Neural cell (in vitro differentiated cells): ENCODE results near the gene CSRNP3. TPM values are rescaled to one million over a fixed set of nuclear protein-coding genes. Genes with fewer than 3 reads are reported as not detected.

Experiments
- H2AFZ ChIP-seq: fragments of 200-600, 300-800 bp; sonication (generic), shearing (Covaris generic); 2 replicates; pipeline ENCODE4 v1.6.0; 2014; ENCODE audit warnings: low read depth, mild to moderate bottlenecking, antibody characterized with exemption, low read length, moderate library complexity
- H3F3A ChIP-seq: fragments of 200-600 bp; shearing (Covaris generic); 2 replicates; pipeline ENCODE4 v1.6.1; 2016; ENCODE audit warnings: mild to moderate bottlenecking, moderate library complexity, mixed read lengths, antibody characterized with exemption, low read length; ENCODE audit not compliant: insufficient read depth, poor library complexity, severe bottlenecking
- H3K27ac ChIP-seq: fragments of 200-600, 300-800 bp; sonication (generic), shearing (Covaris generic); 2 replicates; pipeline ENCODE4 v1.5.1; 2014; ENCODE audit warnings: mild to moderate bottlenecking, low read length, moderate library complexity
- H3K27me3 ChIP-seq: fragments of 300-800, 200-600 bp; sonication (generic), shearing (Covaris generic); 2 replicates; pipeline ENCODE4 v1.6.0; 2014; ENCODE audit warnings: mild to moderate bottlenecking, low read depth, low read length, moderate library complexity; ENCODE audit not compliant: insufficient read depth
- H3K36me3 ChIP-seq: fragments of 300-800, 200-600 bp; sonication (generic), shearing (Covaris generic); 2 replicates; pipeline ENCODE4 v1.5.1; 2014; ENCODE audit warnings: mild to moderate bottlenecking, antibody characterized with exemption, low read length, moderate library complexity; ENCODE audit not compliant: insufficient read depth
- H3K4me2 ChIP-seq: fragments of 300-800, 200-600 bp; sonication (generic), shearing (Covaris generic); 2 replicates; pipeline ENCODE4 v1.6.0; 2014; ENCODE audit warnings: mild to moderate bottlenecking, low read length
- H3K4me3 ChIP-seq: fragments of 300-800, 200-600 bp; sonication (generic), shearing (Covaris generic); 2 replicates; pipeline ENCODE4 v1.5.1; 2014; ENCODE audit warnings: mild to moderate bottlenecking, low read length, moderate library complexity
- H3K79me2 ChIP-seq: fragments of 200-600 bp; shearing (Covaris generic); replicated peaks from 2 replicates; pipeline ENCODE4 v1.6.0; 2014; ENCODE audit warnings: mild to moderate bottlenecking, low read length, moderate library complexity; ENCODE audit not compliant: insufficient read depth
- H3K9ac ChIP-seq: fragments of 300-800, 200-600 bp; sonication (generic), shearing (Covaris generic); 2 replicates; pipeline ENCODE4 v1.6.1; 2016; ENCODE audit warnings: mild to moderate bottlenecking, low read length, mixed read lengths
- H3K9me2 ChIP-seq: fragments of 200-600 bp; shearing (Covaris generic); 2 replicates; pipeline ENCODE4 v1.6.1; 2016; ENCODE audit warnings: mild to moderate bottlenecking, low read length, mixed read lengths; ENCODE audit not compliant: insufficient read depth
- H3K9me3 ChIP-seq: fragments of 200-600, 300-800 bp; sonication (generic), shearing (Covaris generic); 2 replicates; pipeline ENCODE4 v1.6.1; 2016; ENCODE audit warnings: mild to moderate bottlenecking, mixed run types, low read length, moderate library complexity, mixed read lengths
- H4K20me1 ChIP-seq: fragments of 200-600 bp; shearing (Covaris generic); 2 replicates; pipeline ENCODE4 v1.6.1; 2016; ENCODE audit warnings: mild to moderate bottlenecking, mixed run types; ENCODE audit not compliant: insufficient read depth
- EP300 ChIP-seq: fragments of 450-650 bp; conservative IDR thresholded peaks from 2 replicates; pipeline ENCODE4 v1.6.1; 2014; ENCODE audit warnings: antibody characterized with exemption, mild to moderate bottlenecking, moderate library complexity; ENCODE audit not compliant: poor library complexity, severe bottlenecking
- EZH2 ChIP-seq: fragments of 200-600, 300-800 bp; shearing (Covaris generic), sonication (generic); IDR thresholded peaks from 2 replicates; pipeline ENCODE4 v1.6.1; 2014; ENCODE audit warnings: antibody characterized with exemption, low read length, borderline replicate concordance, mild to moderate bottlenecking; ENCODE audit not compliant: insufficient read depth, poor library complexity, severe bottlenecking
- MXI1 ChIP-seq: fragments of 450-650 bp; conservative IDR thresholded peaks from 2 replicates; pipeline ENCODE4 v1.6.1; 2014; ENCODE audit warnings: antibody characterized with exemption, mild to moderate bottlenecking; ENCODE audit not compliant: poor library complexity, severe bottlenecking
- POLR2AphosphoS5 ChIP-seq: IDR thresholded peaks from 2 replicates; pipeline ENCODE4 v1.6.1; 2012
- RAD21 ChIP-seq: fragments of 450-650 bp; conservative IDR thresholded peaks from 2 replicates; pipeline ENCODE4 v1.6.1; 2014; ENCODE audit warnings: antibody characterized with exemption, mild to moderate bottlenecking, moderate library complexity
- SMC3 ChIP-seq: fragments of 450-650 bp; conservative IDR thresholded peaks from 2 replicates; pipeline ENCODE4 v1.6.1; 2014; ENCODE audit warnings: antibody characterized with exemption, mild to moderate bottlenecking, moderate library complexity; ENCODE audit not compliant: poor library complexity
- TAF1 ChIP-seq: IDR thresholded peaks from 2 replicates; pipeline ENCODE4 v1.6.1; 2012; ENCODE audit warnings: low read depth
- polyA plus RNA-seq: library from polyadenylated mRNA; depleted of rRNA; stranded (reverse); fragments of >200 nt; gene quantifications from 2 replicates; pipeline ENCODE4 v1.2.3, GENCODE V29; 2014
- TF ChIP-seq, protein P1 (sequence below): fragments of 450-650 bp; IDR thresholded peaks from 2 replicates; pipeline ENCODE4 v1.5.1; 2014; ENCODE audit warnings: antibody characterized with exemption, mild to moderate bottlenecking, moderate library complexity; ENCODE audit not compliant: poor library complexity, severe bottlenecking
- TF ChIP-seq, protein P2 (sequence below): IDR thresholded peaks from 2 replicates; pipeline ENCODE4 v1.6.1; 2012; ENCODE audit warnings: borderline replicate concordance

Gene CSRNP3
- polyA plus RNA-seq, 1 donor from 2014 or later = 66.6 TPM

DNA sequence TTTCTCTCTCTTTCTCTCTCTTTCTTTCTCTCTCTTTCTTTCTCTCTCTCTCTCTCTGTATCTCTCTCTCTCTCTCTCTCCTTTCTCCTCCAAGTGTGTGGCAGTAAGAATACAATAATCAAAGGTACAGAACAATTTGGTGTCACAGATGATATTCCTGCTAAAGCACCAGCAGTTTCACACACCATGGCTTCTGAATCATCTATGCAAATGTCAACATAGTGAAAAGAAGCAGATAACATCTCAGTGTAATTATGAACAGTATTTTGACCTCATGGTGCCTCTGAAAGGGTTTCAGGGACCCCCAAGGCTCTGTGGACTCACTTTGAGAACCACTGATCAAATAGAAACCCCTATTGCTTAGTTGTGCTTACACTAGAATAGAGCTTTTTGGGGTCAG, 38.5 kb upstream of the CSRNP3 start:
- H3F3A ChIP-seq = no peaks in the 10 kb centered on the region
- no peaks in the 10 kb centered on the region for H3K27me3 ChIP-seq
- no peak overlapping the region for H3K4me2 ChIP-seq
- no peaks in the 10 kb centered on the region for H3K79me2 ChIP-seq
- no peaks in the 10 kb centered on the region for H3K9me2 ChIP-seq
- no peak overlapping the region for H2AFZ ChIP-seq
- H3K9me3 ChIP-seq = no peaks in the 10 kb centered on the region
- no peaks in the 10 kb centered on the region for H4K20me1 ChIP-seq
- no peaks in the 10 kb centered on the region for H3K36me3 ChIP-seq
- no peak overlapping the region for H3K4me3 ChIP-seq
- H3K27ac ChIP-seq = no peak overlapping the region
- no peak for TF ChIP-seq EP300
- no peak for TF ChIP-seq SMC3
- no peak for TF ChIP-seq MXI1
- no peak for TF ChIP-seq RAD21
- TF ChIP-seq TAF1 = no peak
- TF ChIP-seq EZH2 = no peak
- TF ChIP-seq, protein P1, sequence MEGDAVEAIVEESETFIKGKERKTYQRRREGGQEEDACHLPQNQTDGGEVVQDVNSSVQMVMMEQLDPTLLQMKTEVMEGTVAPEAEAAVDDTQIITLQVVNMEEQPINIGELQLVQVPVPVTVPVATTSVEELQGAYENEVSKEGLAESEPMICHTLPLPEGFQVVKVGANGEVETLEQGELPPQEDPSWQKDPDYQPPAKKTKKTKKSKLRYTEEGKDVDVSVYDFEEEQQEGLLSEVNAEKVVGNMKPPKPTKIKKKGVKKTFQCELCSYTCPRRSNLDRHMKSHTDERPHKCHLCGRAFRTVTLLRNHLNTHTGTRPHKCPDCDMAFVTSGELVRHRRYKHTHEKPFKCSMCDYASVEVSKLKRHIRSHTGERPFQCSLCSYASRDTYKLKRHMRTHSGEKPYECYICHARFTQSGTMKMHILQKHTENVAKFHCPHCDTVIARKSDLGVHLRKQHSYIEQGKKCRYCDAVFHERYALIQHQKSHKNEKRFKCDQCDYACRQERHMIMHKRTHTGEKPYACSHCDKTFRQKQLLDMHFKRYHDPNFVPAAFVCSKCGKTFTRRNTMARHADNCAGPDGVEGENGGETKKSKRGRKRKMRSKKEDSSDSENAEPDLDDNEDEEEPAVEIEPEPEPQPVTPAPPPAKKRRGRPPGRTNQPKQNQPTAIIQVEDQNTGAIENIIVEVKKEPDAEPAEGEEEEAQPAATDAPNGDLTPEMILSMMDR = no peak
- TF ChIP-seq, protein P2, sequence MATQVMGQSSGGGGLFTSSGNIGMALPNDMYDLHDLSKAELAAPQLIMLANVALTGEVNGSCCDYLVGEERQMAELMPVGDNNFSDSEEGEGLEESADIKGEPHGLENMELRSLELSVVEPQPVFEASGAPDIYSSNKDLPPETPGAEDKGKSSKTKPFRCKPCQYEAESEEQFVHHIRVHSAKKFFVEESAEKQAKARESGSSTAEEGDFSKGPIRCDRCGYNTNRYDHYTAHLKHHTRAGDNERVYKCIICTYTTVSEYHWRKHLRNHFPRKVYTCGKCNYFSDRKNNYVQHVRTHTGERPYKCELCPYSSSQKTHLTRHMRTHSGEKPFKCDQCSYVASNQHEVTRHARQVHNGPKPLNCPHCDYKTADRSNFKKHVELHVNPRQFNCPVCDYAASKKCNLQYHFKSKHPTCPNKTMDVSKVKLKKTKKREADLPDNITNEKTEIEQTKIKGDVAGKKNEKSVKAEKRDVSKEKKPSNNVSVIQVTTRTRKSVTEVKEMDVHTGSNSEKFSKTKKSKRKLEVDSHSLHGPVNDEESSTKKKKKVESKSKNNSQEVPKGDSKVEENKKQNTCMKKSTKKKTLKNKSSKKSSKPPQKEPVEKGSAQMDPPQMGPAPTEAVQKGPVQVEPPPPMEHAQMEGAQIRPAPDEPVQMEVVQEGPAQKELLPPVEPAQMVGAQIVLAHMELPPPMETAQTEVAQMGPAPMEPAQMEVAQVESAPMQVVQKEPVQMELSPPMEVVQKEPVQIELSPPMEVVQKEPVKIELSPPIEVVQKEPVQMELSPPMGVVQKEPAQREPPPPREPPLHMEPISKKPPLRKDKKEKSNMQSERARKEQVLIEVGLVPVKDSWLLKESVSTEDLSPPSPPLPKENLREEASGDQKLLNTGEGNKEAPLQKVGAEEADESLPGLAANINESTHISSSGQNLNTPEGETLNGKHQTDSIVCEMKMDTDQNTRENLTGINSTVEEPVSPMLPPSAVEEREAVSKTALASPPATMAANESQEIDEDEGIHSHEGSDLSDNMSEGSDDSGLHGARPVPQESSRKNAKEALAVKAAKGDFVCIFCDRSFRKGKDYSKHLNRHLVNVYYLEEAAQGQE = no peak
- TF ChIP-seq POLR2AphosphoS5 = no peak
- H3K9ac ChIP-seq = no peak overlapping the region

DNA sequence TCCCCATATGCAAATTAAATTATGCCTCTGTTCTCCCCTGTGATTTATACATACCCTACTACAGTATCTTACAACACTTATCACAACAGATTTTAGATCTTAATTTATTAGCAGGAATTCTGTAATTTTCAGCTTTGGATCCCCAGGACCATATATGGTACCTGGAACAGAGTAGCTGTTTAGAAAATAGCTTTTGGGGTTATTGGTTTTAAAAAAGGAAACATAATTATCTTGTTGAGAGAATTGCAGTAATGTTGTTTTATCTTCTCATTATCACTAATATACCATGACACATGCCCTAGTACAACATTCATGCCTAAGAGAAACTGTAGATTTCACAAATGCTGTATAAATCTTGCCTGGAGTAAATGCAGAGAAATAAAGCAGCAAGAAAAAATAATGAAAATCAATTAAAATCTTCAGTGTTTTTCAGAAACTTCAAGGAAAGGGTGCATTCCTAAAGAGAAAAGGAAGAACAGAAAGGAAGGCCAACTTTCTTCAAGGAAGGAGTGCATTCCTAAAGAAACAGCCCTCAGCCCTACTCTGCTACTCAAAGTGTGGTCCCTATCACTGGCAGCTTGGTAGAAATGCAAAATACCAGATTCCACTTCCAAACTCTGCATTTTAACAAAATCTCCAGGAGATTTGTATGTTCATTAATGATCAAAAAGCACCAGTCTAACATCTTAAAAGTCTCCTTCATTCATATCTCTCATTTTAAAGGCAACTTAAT, 37.1 kb upstream of the CSRNP3 start:
- Histone ChIP-seq H4K20me1 (no peaks in the 10 kb centered on the region), H3F3A (no peaks in the 10 kb centered on the region), H2AFZ (no peak overlapping the region), H3K27ac (no peak overlapping the region), H3K4me2 (no peak overlapping the region), H3K9ac (no peak overlapping the region), H3K36me3 (no peaks in the 10 kb centered on the region), H3K9me3 (no peaks in the 10 kb centered on the region), H3K4me3 (no peak overlapping the region), H3K9me2 (no peaks in the 10 kb centered on the region), H3K79me2 (no peaks in the 10 kb centered on the region), H3K27me3 (no peaks in the 10 kb centered on the region)
- no peak for TF ChIP-seq POLR2AphosphoS5
- TF ChIP-seq, protein P1 = no peak
- TF ChIP-seq EZH2 = no peak
